ENCODE results near the gene SLC24A5. TPM values are rescaled to one million over a fixed set of nuclear protein-coding genes. Genes with fewer than 3 reads are reported as not detected.

SLC24A5 gene
- total RNA-seq (ENCODE audit: low replicate concordance) = 1.3 TPM in 1 of 2 replicates, not detected in the other
- long read RNA-seq, partial matches to known transcripts = 0 of 4 reads
- long read RNA-seq, other reads (novel, unspliced or antisense) = 4 of 4 reads

GRCh38 chr15:48120745-48121144 lies at the start of gene SLC24A5:
Gene SLC24A5, plus strand, starts transcription at chr15:48120990. Its CDS starts 55 bp downstream, at chr15:48121045.
- TF ChIP-seq CTCF (conservative IDR thresholded peaks at IDR 0.05) = no peak
- Mint-ChIP-seq H3K27me3 (peaks cover 6% of the 10 kb centered on the region), H3K4me1 (ENCODE audit: unreplicated experiment) (peaks cover 8% of the 10 kb centered on the region), H3K36me3 (no peaks in the 10 kb centered on the region), H3K27ac (no peak within 1 kb of the TSS), H3K4me3 (no peak within 1 kb of the TSS), H3K9me3 (no peaks in the 10 kb centered on the region)
- DNase-seq (ENCODE audit: extremely low spot score, unreplicated experiment) = no peak

- no peak overlapping the region for H3K27ac Mint-ChIP-seq
Observed at GRCh38 chr15:48072941-48073340, 47.8 kb upstream of the SLC24A5 start.

GRCh38 chr15:48073881-48074280 lies 46.9 kb upstream of the SLC24A5 start:
- no peak for DNase-seq (ENCODE audit: extremely low spot score, unreplicated experiment)
- Mint-ChIP-seq H3K27ac (no peak overlapping the region), H3K4me3 (no peak overlapping the region), H3K9me3 (peaks cover 11% of the 10 kb centered on the region), H3K36me3 (no peaks in the 10 kb centered on the region), H3K27me3 (peaks cover 3% of the 10 kb centered on the region), H3K4me1 (ENCODE audit: unreplicated experiment) (no peaks in the 10 kb centered on the region)
- no peak for TF ChIP-seq CTCF (conservative IDR thresholded peaks at IDR 0.05)

More at GRCh38 chr15:48072941-48073340, 47.8 kb upstream of the SLC24A5 start:
- Mint-ChIP-seq H3K4me3 (no peak overlapping the region), H3K4me1 (ENCODE audit: unreplicated experiment) (no peaks in the 10 kb centered on the region), H3K27me3 (peaks cover 3% of the 10 kb centered on the region), H3K9me3 (peaks cover 11% of the 10 kb centered on the region), H3K36me3 (no peaks in the 10 kb centered on the region)
- TF ChIP-seq CTCF (conservative IDR thresholded peaks at IDR 0.05) = no peak
- no peak for DNase-seq (ENCODE audit: extremely low spot score, unreplicated experiment)

- TF ChIP-seq CTCF (conservative IDR thresholded peaks at IDR 0.05) = no peak
- H3K4me3 Mint-ChIP-seq = no peak overlapping the region
- peaks cover 4% of the 10 kb centered on the region for H3K9me3 Mint-ChIP-seq
- no peaks in the 10 kb centered on the region for H3K4me1 Mint-ChIP-seq (ENCODE audit: unreplicated experiment)
- DNase-seq (ENCODE audit: extremely low spot score, unreplicated experiment) = no peak
- no peak overlapping the region for H3K27ac Mint-ChIP-seq
- H3K27me3 Mint-ChIP-seq = peaks cover 3% of the 10 kb centered on the region
- H3K36me3 Mint-ChIP-seq = no peaks in the 10 kb centered on the region
Observed at GRCh38 chr15:48076454-48076853, 44.3 kb upstream of the SLC24A5 start.

GRCh38 chr15:48077616-48078184 lies 43.1 kb upstream of the SLC24A5 start:
- peaks cover 4% of the 10 kb centered on the region for H3K9me3 Mint-ChIP-seq
- H3K4me1 Mint-ChIP-seq (ENCODE audit: unreplicated experiment) = no peaks in the 10 kb centered on the region
- H3K4me3 Mint-ChIP-seq = no peak overlapping the region
- H3K27me3 Mint-ChIP-seq = peaks cover 3% of the 10 kb centered on the region
- no peak for DNase-seq (ENCODE audit: extremely low spot score, unreplicated experiment)
- H3K36me3 Mint-ChIP-seq = no peaks in the 10 kb centered on the region
- no peak for TF ChIP-seq CTCF (conservative IDR thresholded peaks at IDR 0.05)
- no peak overlapping the region for H3K27ac Mint-ChIP-seq
